WTC11 (cell line): Measurements from ENCODE around the gene GOLGA8K.
"Not testable (repeated sequence)": the region's sequence is repeated elsewhere in the genome, so short reads cannot be mapped to it uniquely, and the experiment has no call there.

Experiments used
- NR3C1 ChIP-seq: sonication (generic); formaldehyde crosslinking; conservative IDR thresholded peaks from 2 replicates; pipeline ENCODE4 v1.8.1; 2023; ENCODE audit warnings: low read depth, mild to moderate bottlenecking, missing genetic modification reagents
- SP1 ChIP-seq: sonication (generic); formaldehyde crosslinking; conservative IDR thresholded peaks from 2 replicates; pipeline ENCODE4 v1.8.1; 2022; ENCODE audit warnings: missing genetic modification reagents
- ZNF263 ChIP-seq: sonication (generic); formaldehyde crosslinking; IDR thresholded peaks from 2 replicates; pipeline ENCODE4 v1.8.1; 2022; ENCODE audit warnings: low read depth, mild to moderate bottlenecking, moderate library complexity, missing genetic modification reagents
- ZNF281 ChIP-seq: sonication (generic); formaldehyde crosslinking; IDR thresholded peaks from 2 replicates; pipeline ENCODE4 v1.8.0; 2023; ENCODE audit warnings: mild to moderate bottlenecking, missing genetic modification reagents
- TF ChIP-seq, protein P1 (sequence below): fragments of 200-600 bp; IDR thresholded peaks from 2 replicates; pipeline ENCODE4 v1.8.0; 2022; ENCODE audit warnings: antibody characterized with exemption
- TF ChIP-seq, protein P2 (sequence below): sonication (generic); formaldehyde crosslinking; IDR thresholded peaks from 2 replicates; pipeline ENCODE4 v1.8.1; 2022; ENCODE audit warnings: low read depth, mild to moderate bottlenecking, moderate library complexity, missing genetic modification reagents, borderline replicate concordance
- TF ChIP-seq, protein P3 (sequence below): sonication (generic); formaldehyde crosslinking; IDR thresholded peaks from 2 replicates; pipeline ENCODE4 v1.8.1; 2022; ENCODE audit warnings: missing genetic modification reagents, borderline replicate concordance
- TF ChIP-seq, protein P4 (sequence below): sonication (generic); formaldehyde crosslinking; IDR thresholded peaks from 2 replicates; pipeline ENCODE4 v1.8.1; 2023; ENCODE audit warnings: mild to moderate bottlenecking, missing genetic modification reagents, borderline replicate concordance

GRCh38 chr15:32373707-32374106 lies 29.4 kb downstream of the GOLGA8K start:
- TF ChIP-seq, protein P1, sequence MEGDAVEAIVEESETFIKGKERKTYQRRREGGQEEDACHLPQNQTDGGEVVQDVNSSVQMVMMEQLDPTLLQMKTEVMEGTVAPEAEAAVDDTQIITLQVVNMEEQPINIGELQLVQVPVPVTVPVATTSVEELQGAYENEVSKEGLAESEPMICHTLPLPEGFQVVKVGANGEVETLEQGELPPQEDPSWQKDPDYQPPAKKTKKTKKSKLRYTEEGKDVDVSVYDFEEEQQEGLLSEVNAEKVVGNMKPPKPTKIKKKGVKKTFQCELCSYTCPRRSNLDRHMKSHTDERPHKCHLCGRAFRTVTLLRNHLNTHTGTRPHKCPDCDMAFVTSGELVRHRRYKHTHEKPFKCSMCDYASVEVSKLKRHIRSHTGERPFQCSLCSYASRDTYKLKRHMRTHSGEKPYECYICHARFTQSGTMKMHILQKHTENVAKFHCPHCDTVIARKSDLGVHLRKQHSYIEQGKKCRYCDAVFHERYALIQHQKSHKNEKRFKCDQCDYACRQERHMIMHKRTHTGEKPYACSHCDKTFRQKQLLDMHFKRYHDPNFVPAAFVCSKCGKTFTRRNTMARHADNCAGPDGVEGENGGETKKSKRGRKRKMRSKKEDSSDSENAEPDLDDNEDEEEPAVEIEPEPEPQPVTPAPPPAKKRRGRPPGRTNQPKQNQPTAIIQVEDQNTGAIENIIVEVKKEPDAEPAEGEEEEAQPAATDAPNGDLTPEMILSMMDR, result not testable (repeated sequence)
- TF ChIP-seq, protein P2, sequence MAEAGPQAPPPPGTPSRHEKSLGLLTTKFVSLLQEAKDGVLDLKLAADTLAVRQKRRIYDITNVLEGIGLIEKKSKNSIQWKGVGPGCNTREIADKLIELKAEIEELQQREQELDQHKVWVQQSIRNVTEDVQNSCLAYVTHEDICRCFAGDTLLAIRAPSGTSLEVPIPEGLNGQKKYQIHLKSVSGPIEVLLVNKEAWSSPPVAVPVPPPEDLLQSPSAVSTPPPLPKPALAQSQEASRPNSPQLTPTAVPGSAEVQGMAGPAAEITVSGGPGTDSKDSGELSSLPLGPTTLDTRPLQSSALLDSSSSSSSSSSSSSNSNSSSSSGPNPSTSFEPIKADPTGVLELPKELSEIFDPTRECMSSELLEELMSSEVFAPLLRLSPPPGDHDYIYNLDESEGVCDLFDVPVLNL (CRISPR knock-in tag), result not testable (repeated sequence)
- not testable (repeated sequence) for TF ChIP-seq ZNF263, SP1, ZNF281, NR3C1 (CRISPR knock-in tag)
- TF ChIP-seq, protein P3, sequence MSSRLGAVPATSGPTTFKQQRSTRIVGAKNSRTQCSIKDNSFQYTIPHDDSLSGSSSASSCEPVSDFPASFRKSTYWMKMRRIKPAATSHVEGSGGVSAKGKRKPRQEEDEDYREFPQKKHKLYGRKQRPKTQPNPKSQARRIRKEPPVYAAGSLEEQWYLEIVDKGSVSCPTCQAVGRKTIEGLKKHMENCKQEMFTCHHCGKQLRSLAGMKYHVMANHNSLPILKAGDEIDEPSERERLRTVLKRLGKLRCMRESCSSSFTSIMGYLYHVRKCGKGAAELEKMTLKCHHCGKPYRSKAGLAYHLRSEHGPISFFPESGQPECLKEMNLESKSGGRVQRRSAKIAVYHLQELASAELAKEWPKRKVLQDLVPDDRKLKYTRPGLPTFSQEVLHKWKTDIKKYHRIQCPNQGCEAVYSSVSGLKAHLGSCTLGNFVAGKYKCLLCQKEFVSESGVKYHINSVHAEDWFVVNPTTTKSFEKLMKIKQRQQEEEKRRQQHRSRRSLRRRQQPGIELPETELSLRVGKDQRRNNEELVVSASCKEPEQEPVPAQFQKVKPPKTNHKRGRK (CRISPR knock-in tag), result not testable (repeated sequence)
- TF ChIP-seq, protein P4, sequence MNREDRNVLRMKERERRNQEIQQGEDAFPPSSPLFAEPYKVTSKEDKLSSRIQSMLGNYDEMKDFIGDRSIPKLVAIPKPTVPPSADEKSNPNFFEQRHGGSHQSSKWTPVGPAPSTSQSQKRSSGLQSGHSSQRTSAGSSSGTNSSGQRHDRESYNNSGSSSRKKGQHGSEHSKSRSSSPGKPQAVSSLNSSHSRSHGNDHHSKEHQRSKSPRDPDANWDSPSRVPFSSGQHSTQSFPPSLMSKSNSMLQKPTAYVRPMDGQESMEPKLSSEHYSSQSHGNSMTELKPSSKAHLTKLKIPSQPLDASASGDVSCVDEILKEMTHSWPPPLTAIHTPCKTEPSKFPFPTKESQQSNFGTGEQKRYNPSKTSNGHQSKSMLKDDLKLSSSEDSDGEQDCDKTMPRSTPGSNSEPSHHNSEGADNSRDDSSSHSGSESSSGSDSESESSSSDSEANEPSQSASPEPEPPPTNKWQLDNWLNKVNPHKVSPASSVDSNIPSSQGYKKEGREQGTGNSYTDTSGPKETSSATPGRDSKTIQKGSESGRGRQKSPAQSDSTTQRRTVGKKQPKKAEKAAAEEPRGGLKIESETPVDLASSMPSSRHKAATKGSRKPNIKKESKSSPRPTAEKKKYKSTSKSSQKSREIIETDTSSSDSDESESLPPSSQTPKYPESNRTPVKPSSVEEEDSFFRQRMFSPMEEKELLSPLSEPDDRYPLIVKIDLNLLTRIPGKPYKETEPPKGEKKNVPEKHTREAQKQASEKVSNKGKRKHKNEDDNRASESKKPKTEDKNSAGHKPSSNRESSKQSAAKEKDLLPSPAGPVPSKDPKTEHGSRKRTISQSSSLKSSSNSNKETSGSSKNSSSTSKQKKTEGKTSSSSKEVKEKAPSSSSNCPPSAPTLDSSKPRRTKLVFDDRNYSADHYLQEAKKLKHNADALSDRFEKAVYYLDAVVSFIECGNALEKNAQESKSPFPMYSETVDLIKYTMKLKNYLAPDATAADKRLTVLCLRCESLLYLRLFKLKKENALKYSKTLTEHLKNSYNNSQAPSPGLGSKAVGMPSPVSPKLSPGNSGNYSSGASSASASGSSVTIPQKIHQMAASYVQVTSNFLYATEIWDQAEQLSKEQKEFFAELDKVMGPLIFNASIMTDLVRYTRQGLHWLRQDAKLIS (CRISPR knock-in tag), result not testable (repeated sequence)
